Activated naive CD4-positive, alpha-beta T cell treated with anti-CD3 and anti-CD28 coated beads, Interleukin-2, amount 50 U/mL, for 72 hours (primary cell): ENCODE measurements around the gene IGSF9B. TPM values are rescaled to one million over a fixed set of nuclear protein-coding genes. Genes with fewer than 3 reads are reported as not detected.

Source experiments
- ATAC-seq, 2 donors: fragments of 150-1000 bp; cut with Tn5 transposase; 2 replicates each; pipeline ENCODE4 v1.10.0; 2021; ENCODE audit warnings: mild to moderate bottlenecking in 2 of 2, moderate library complexity in 2 of 2
- DNase-seq, 2 donors: peaks; one replicate each; pipeline ENCODE4 v3.0.0; 2021 to 2022; ENCODE audit warnings: low spot score in 2 of 2
- H3K27ac Mint-ChIP-seq, 2 donors: one replicate each; pipeline ENCODE4 v1.8.0; 2022; ENCODE audit warnings: mild to moderate bottlenecking in 2 of 2, mixed read lengths in 2 of 2
- H3K36me3 Mint-ChIP-seq, 2 donors: one replicate each; pipeline ENCODE4 v1.8.0; 2022; ENCODE audit warnings: mixed read lengths in 2 of 2
- H3K9me3 Mint-ChIP-seq, 2 donors: one replicate each; pipeline ENCODE4 v1.8.0; 2022; ENCODE audit warnings: mixed read lengths in 2 of 2
- total RNA-seq, 2 donors: library from RNA; stranded (reverse); gene quantifications; one replicate each; pipeline ENCODE4 v1.2.3, GENCODE V29; 2022

IGSF9B gene
- total RNA-seq, 2 donors from 2014 or later: 119 TPM

- DNase-seq (no peak), ATAC-seq (no peak)
- Mint-ChIP-seq H3K36me3 (peaks cover 26 to 29% of the 10 kb centered on the region in 2 donors), H3K9me3 (peaks cover 0 to 6% of the 10 kb centered on the region in 2 donors), H3K27ac (no peak overlapping the region)
Measured at GRCh38 chr11:133936136-133936535, 20.6 kb downstream of the IGSF9B start.

- peak overlapping the region in 1 of 2 donors; percentile 65 for H3K27ac Mint-ChIP-seq
- no peak for DNase-seq
- peaks cover 24 to 27% of the 10 kb centered on the region in 2 donors for H3K36me3 Mint-ChIP-seq
- ATAC-seq: no peak
- peaks cover 0 to 4% of the 10 kb centered on the region in 2 donors for H3K9me3 Mint-ChIP-seq
Measured at GRCh38 chr11:133935551-133935910, 21.2 kb downstream of the IGSF9B start.

GRCh38 chr11:133934599-133935550, 21.9 kb downstream of the IGSF9B start:
- Mint-ChIP-seq H3K27ac (peak overlapping the region in 1 of 2 donors; percentile 65), H3K36me3 (peaks cover 17 to 21% of the 10 kb centered on the region in 2 donors)
- DNase-seq: no peak

GRCh38 chr11:133934096-133934495, 22.7 kb downstream of the IGSF9B start:
- peak overlapping the region in 1 of 2 donors; percentile 62 for H3K27ac Mint-ChIP-seq
- DNase-seq (no peak), ATAC-seq (no peak)
- peaks cover 9 to 13% of the 10 kb centered on the region in 2 donors for H3K36me3 Mint-ChIP-seq
- H3K9me3 Mint-ChIP-seq: no peaks in the 10 kb centered on the region

More at GRCh38 chr11:133934599-133935550, 21.9 kb downstream of the IGSF9B start:
- no peaks in the 10 kb centered on the region for H3K9me3 Mint-ChIP-seq
- peak; percentile 44 to 50 for ATAC-seq

GRCh38 chr11:133931449-133932060, 25.2 kb downstream of the IGSF9B start:
- peaks cover 6 to 7% of the 10 kb centered on the region in 2 donors for H3K36me3 Mint-ChIP-seq
- DNase-seq: no peak
- no peaks in the 10 kb centered on the region for H3K9me3 Mint-ChIP-seq
- no peak for ATAC-seq
- peak overlapping the region; percentile 52 to 81 for H3K27ac Mint-ChIP-seq

- ATAC-seq (no peak), DNase-seq (no peak)
- Mint-ChIP-seq H3K9me3 (no peaks in the 10 kb centered on the region), H3K36me3 (peaks cover 6 to 8% of the 10 kb centered on the region in 2 donors), H3K27ac (no peak overlapping the region)
Measured at GRCh38 chr11:133930767-133931448, 25.9 kb downstream of the IGSF9B start.

- DNase-seq: no peak
Measured at GRCh38 chr11:133930053-133930766, 26.6 kb downstream of the IGSF9B start.

GRCh38 chr11:133929401-133930052, 27.2 kb downstream of the IGSF9B start:
- Mint-ChIP-seq H3K36me3 (peaks cover 2 to 14% of the 10 kb centered on the region in 2 donors), H3K9me3 (no peaks in the 10 kb centered on the region), H3K27ac (peak overlapping the region; percentile 58 to 97)
- no peak for DNase-seq
- ATAC-seq: peak; percentile 1 to 13

More at GRCh38 chr11:133930053-133930766, 26.6 kb downstream of the IGSF9B start:
- ATAC-seq: no peak
- Mint-ChIP-seq H3K27ac (peak overlapping the region; percentile 58 to 97), H3K36me3 (peaks cover 6 to 15% of the 10 kb centered on the region in 2 donors), H3K9me3 (no peaks in the 10 kb centered on the region)

- Mint-ChIP-seq H3K27ac (peak overlapping the region; percentile 58 to 97), H3K36me3 (peaks cover 6 to 9% of the 10 kb centered on the region in 2 donors), H3K9me3 (no peaks in the 10 kb centered on the region)
- ATAC-seq (peak; percentile 85 to 88), DNase-seq (peak; percentile 73 to 82)
Measured at GRCh38 chr11:133928628-133929059, 28.1 kb downstream of the IGSF9B start.

GRCh38 chr11:133927690-133928627, 28.8 kb downstream of the IGSF9B start:
- DNase-seq (peak; percentile 73 to 79), ATAC-seq (peak; percentile 17 to 36)
- H3K9me3 Mint-ChIP-seq: no peaks in the 10 kb centered on the region
- peak overlapping the region; percentile 95 to 97 for H3K27ac Mint-ChIP-seq
- H3K36me3 Mint-ChIP-seq: peaks cover 6 to 9% of the 10 kb centered on the region in 2 donors

- DNase-seq: no peak
- peaks cover 6 to 9% of the 10 kb centered on the region in 2 donors for H3K36me3 Mint-ChIP-seq
- peak overlapping the region in 1 of 2 donors; percentile 97 for H3K27ac Mint-ChIP-seq
- ATAC-seq: no peak
- H3K9me3 Mint-ChIP-seq: no peaks in the 10 kb centered on the region
Measured at GRCh38 chr11:133926466-133927246, 30.1 kb downstream of the IGSF9B start.

GRCh38 chr11:133925756-133926155, 31.0 kb downstream of the IGSF9B start:
- H3K27ac Mint-ChIP-seq: no peak overlapping the region
- H3K9me3 Mint-ChIP-seq: no peaks in the 10 kb centered on the region
- ATAC-seq (no peak), DNase-seq (no peak)
- H3K36me3 Mint-ChIP-seq: peaks cover 6 to 14% of the 10 kb centered on the region in 2 donors

- Mint-ChIP-seq H3K9me3 (no peaks in the 10 kb centered on the region), H3K36me3 (peaks cover 6 to 14% of the 10 kb centered on the region in 2 donors), H3K27ac (no peak overlapping the region)
- ATAC-seq (no peak), DNase-seq (no peak)
Measured at GRCh38 chr11:133924661-133925060, 32.1 kb downstream of the IGSF9B start.
